Esophagus squamous epithelium (tissue), 5 donors: Measurements from ENCODE around the gene COX19. TPM values are rescaled to one million over a fixed set of nuclear protein-coding genes. Genes with fewer than 3 reads are reported as not detected.
A peak's percentile ranks its signal among the peaks of the same experiment; 100 is the strongest.

Experiments used
- DNase-seq: peaks from one replicate; lab custom pipeline; 2025; lab: John Stamatoyannopoulos, UW
- H3K27ac ChIP-seq, 4 donors: fragments of 200-600 bp; sonication (generic); one replicate each; pipeline ENCODE4 v1.5.1; 2016 to 2019; ENCODE audit warnings: mild to moderate bottlenecking in 1 of 4
- H3K27me3 ChIP-seq, 4 donors: fragments of 200-600 bp; sonication (generic); 1 replicate in 3 of 4; 2 replicates in 1 of 4; pipeline versions ENCODE4 v1.5.1 to v1.6.0; 2017 to 2021; ENCODE audit warnings: antibody characterized with exemption in 1 of 4
- H3K36me3 ChIP-seq, 3 donors: fragments of 200-600 bp; sonication (generic); one replicate each; pipeline ENCODE4 v1.5.1; 2016 to 2019
- H3K4me1 ChIP-seq, 3 donors: fragments of 200-600 bp; sonication (generic); one replicate each; pipeline ENCODE4 v1.5.1; 2017 to 2019
- H3K4me3 ChIP-seq, 4 donors: fragments of 200-600 bp; sonication (generic); 1 replicate in 3 of 4; 2 replicates in 1 of 4; pipeline ENCODE4 v1.5.1; 2016 to 2019; ENCODE audit warnings: mild to moderate bottlenecking in 2 of 4, moderate library complexity in 1 of 4
- H3K9me3 ChIP-seq, 3 donors: fragments of 200-600 bp; sonication (generic); one replicate each; pipeline ENCODE4 v1.5.1; 2016 to 2019
- POLR2A ChIP-seq, 4 donors: fragments of 450-650 bp; IDR thresholded peaks; one replicate each; pipeline ENCODE4 v1.6.1; 2017; ENCODE audit warnings: antibody characterized with exemption in 4 of 4, mild to moderate bottlenecking in 4 of 4, moderate library complexity in 3 of 4
- WGBS, 2 donors: methylation state at CpG; one replicate each; pipeline ENCODE4 v1.1.5; 2018; 5-methylcytosine and 5-hydroxymethylcytosine counted together
- intact Hi-C: fragments of 100-400 bp; cut with DNase I; formaldehyde crosslinking; loops from one replicate; pipeline ENCODE4 v1.15.0; 2022
- total RNA-seq, 4 donors: library from RNA; depleted of rRNA; stranded (reverse); fragments of >200 nt; gene quantifications; one replicate each; pipeline ENCODE4 v1.1.0, GENCODE V29; 2016
- TF ChIP-seq, protein P1 (sequence below), 6 experiments: fragments of 450-650 bp in 4 of 6; fragments of 200-600 bp in 2 of 6; sonication (generic) in 2 of 6; IDR thresholded peaks; one replicate each; pipeline ENCODE4 v1.5.1; 2016 to 2019; ENCODE audit warnings: antibody characterized with exemption in 6 of 6, mild to moderate bottlenecking in 4 of 6, moderate library complexity in 4 of 6
- donor health status: DM: yes; HTN: yes; CAD: no.

COX19 gene
- total RNA-seq, 4 donors from 2014 or later = 4.0 to 13.0 (median 6.9) TPM

DNA sequence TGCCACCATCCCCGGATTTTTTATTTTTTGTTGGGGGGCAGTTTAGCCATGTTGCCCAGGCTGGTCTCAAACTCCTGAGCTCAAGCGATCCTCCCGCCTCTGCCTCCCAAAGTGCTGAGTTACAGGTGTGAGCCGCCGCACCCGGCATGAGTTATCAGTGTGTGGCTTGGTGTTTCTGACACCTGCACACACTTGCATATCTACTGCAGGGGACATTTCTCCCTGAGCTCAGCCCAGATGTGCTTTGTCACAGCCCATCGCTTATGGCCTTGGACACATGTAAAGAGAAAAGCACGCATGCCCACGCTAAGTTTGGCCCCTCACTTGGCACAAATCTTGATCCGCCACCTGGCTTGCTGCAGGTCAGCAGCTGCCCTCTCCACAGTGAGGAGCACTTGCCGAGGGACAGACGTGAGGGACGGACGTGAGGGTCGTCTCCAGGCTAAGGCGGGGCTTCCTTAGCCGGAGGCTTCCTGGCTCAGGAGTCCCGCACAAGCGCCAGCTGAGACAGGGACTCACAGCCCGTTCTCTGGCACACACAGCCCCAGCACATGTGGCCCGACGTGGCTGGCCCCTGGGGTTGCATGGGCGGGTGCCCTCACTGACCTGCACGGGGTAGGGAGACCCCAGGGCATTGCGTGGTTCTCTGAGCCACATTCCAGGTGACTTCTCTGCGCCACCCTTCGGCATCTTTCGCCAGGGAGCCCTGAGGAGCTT lies 19.4 kb upstream of the COX19 start:
- 68 to 87% methylated on average over 12 to 21 of the region's 28 CpGs for WGBS, 2 donors
- intact Hi-C loops = loop anchor here (10.0 kb wide), 1 partner anchor 180 kb away; no protein-coding TSS in a partner anchor
- DNase-seq = no peak
- H3K9me3 ChIP-seq = no peaks in the 10 kb centered on the region
- H3K27me3 ChIP-seq = peaks cover 0 to 28% (median 0%) of the 10 kb centered on the region in 4 donors
- H3K4me1 ChIP-seq = peaks cover 4 to 26% (median 5%) of the 10 kb centered on the region in 3 donors
- TF ChIP-seq POLR2A (IDR thresholded peaks at IDR 0.05) = no peak
- TF ChIP-seq, protein P1, sequence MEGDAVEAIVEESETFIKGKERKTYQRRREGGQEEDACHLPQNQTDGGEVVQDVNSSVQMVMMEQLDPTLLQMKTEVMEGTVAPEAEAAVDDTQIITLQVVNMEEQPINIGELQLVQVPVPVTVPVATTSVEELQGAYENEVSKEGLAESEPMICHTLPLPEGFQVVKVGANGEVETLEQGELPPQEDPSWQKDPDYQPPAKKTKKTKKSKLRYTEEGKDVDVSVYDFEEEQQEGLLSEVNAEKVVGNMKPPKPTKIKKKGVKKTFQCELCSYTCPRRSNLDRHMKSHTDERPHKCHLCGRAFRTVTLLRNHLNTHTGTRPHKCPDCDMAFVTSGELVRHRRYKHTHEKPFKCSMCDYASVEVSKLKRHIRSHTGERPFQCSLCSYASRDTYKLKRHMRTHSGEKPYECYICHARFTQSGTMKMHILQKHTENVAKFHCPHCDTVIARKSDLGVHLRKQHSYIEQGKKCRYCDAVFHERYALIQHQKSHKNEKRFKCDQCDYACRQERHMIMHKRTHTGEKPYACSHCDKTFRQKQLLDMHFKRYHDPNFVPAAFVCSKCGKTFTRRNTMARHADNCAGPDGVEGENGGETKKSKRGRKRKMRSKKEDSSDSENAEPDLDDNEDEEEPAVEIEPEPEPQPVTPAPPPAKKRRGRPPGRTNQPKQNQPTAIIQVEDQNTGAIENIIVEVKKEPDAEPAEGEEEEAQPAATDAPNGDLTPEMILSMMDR (IDR thresholded peaks at IDR 0.05) = no peak
- H3K27ac ChIP-seq = no peak overlapping the region
- H3K36me3 ChIP-seq = peaks cover 0 to 36% (median 13%) of the 10 kb centered on the region in 3 donors
- H3K4me3 ChIP-seq = no peak overlapping the region

DNA sequence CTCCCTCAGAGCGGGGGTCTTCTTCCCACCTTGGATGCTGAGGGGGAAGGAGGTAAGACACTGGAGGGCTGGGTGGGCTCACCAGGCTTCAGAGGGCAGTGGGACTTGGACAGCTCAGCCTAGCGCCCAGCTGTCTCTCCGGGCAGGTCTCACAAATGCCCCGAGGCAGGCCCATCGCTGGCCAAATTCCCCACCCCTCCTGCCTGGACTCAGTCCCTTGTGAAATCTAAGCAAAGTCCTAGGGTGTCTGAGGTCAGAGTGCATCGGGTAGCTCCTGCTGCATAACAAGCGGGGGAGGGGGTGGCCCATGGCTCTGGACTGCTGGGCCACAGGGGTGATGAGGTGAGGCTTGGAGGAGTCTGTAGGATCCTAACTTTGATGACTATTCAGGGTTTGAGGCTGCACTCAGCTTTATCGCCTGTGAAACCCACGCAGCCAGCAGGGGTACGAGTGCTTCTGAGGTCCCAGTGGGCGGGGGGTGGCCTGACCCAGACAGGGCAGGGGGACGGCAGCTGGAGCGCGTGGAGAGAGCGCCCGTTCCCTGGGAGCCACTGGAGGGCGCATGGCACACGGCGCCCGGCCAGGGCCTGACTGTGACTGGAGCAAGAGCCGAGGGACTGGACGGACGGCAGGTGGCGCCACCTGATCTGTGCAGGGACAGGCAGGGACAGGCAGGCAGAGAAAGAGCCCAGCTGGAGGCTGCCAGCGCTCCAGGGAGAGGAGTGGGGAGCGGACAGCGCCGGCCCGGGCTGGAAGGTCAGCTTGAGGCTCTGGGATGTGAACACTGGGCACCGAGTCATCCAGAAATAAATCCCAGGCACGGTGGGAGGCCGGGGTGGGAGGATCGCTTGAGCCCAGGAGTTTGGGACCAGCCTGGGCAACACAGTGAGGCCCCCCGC lies 17.6 kb upstream of the COX19 start:
- peaks cover 0 to 27% (median 8%) of the 10 kb centered on the region in 3 donors for H3K36me3 ChIP-seq
- TF ChIP-seq, protein P1 (IDR thresholded peaks at IDR 0.05) = peak; percentile 99 to 100 (median 100)
- no peak for TF ChIP-seq POLR2A (IDR thresholded peaks at IDR 0.05)

DNA sequence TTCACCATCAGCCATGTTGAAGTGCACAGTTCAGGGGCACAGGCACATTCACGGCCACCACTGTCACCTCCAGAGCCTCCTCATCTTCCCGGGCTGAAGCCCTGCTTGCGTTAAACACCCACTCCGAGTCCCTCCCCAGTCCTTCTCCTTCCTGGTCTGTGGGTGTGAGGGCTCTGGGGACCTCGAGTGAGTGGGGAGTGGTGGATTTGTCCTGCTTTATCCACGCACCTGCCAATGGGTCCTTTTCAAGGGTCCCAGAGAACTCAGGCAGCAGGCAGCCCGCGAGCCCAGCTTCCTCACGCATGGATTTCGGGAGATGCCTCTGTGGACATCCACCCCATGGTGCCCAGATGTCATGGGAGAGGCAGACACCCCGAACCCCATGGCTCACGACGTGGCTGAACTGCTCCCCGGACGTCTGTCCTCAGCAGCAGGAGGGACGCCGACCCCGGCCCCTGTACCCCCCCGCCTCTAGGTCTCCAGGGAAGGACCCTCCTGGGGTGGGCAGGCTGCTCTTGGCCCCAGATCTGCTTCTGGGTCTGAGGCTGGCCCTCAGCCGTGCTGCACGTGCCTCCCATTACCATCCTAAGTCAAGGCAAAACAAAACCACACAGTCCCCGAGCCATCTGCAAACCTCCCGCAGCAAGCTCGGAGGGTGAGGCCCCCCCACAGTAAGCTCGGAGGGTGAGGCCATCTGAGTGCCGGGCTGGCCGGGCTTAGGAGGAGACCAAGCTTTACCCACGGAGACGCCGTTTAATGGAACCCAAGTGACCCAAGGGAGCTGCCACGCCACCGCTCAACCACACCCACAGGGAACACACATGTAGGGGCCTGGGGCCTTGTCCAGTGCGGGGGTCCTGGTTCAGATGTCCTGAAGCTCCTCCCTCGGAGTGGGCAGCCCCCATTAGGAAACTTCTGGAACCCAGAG lies 16.6 kb upstream of the COX19 start:
- Histone ChIP-seq H3K36me3 (peaks cover 0 to 17% (median 0%) of the 10 kb centered on the region in 3 donors), H3K27me3 (peaks cover 0 to 55% (median 2%) of the 10 kb centered on the region in 4 donors), H3K9me3 (no peaks in the 10 kb centered on the region), H3K4me3 (no peak overlapping the region), H3K4me1 (peaks cover 4 to 36% (median 5%) of the 10 kb centered on the region in 3 donors), H3K27ac (no peak overlapping the region)
- no peak for TF ChIP-seq POLR2A (IDR thresholded peaks at IDR 0.05)
- TF ChIP-seq, protein P1 (IDR thresholded peaks at IDR 0.05) = no peak
- 49 to 57% methylated on average over 7 to 10 of the region's 34 CpGs for WGBS, 2 donors
- DNase-seq = no peak
- intact Hi-C loops = loop anchor here (2.0 to 10.0 kb wide), 2 partner anchors 75 to 183 kb away; no protein-coding TSS in a partner anchor

More for the DNA sequence above, 17.6 kb upstream of the COX19 start:
- 5 to 31% methylated on average over 6 to 14 of the region's 34 CpGs for WGBS, 2 donors
- intact Hi-C loops = loop anchor here (2.0 to 10.0 kb wide), 2 partner anchors 74 to 182 kb away; no protein-coding TSS in a partner anchor
- Histone ChIP-seq H3K4me3 (no peak overlapping the region), H3K4me1 (peaks cover 4 to 40% (median 5%) of the 10 kb centered on the region in 3 donors), H3K27me3 (peaks cover 0 to 45% (median 2%) of the 10 kb centered on the region in 4 donors), H3K27ac (no peak overlapping the region), H3K9me3 (no peaks in the 10 kb centered on the region)
- peak; percentile 71 for DNase-seq

DNA sequence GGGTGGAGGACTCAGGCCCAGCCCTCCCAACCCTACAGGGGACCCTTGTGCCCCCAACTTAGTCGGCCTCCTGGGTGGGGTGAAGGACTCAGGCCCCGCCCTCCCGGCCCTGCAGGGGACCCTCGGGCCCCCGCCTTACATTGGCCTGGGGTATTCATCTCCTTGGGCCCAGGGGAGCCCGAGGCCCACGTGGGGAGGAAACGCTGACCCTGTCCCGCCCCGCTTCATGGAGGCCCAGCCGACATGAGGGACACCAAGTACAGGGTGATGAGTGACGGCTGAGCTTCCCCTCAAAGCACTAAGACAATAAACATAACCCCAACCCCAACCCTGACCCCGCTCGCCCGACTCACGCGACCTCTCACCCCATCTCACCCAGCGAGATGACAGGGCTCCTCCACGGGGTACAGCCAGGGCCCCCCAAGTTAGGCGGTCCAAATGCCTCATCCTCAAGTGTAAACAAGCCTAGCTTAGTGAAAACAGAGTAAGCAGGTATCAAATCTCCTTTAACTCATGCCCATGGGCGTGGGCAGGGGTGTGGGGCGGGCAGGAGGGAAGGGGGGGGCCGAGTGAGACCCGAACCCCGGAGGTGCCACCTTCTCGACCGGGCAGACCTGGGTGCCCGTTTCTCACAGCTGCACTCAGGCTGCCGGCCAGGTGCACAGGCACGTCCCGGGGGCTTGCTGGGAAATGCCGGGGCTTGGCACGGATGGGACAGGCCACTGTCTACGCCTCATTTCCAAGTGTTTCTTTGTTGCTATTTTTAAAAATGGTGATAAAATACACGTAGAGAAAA lies 15.8 kb upstream of the COX19 start:
- H3K9me3 ChIP-seq = no peaks in the 10 kb centered on the region
- 10 to 41% methylated on average over 6 to 8 of the region's 35 CpGs for WGBS, 2 donors
- H3K27me3 ChIP-seq = peaks cover 0 to 64% (median 2%) of the 10 kb centered on the region in 4 donors
- intact Hi-C loops = loop anchor here (10.0 kb wide), 1 partner anchor 184 kb away; no protein-coding TSS in a partner anchor
- TF ChIP-seq, protein P1 (IDR thresholded peaks at IDR 0.05) = no peak
- TF ChIP-seq POLR2A (IDR thresholded peaks at IDR 0.05) = no peak
- no peak overlapping the region for H3K4me3 ChIP-seq
- no peak for DNase-seq
- no peak overlapping the region for H3K27ac ChIP-seq
- H3K4me1 ChIP-seq = peaks cover 4 to 36% (median 5%) of the 10 kb centered on the region in 3 donors
- H3K36me3 ChIP-seq = peaks cover 0 to 8% (median 0%) of the 10 kb centered on the region in 3 donors
